PC-3 (cell line): ENCODE results near the gene ERVK3-1.

Experiments
- CTCF ChIP-seq: fragments of 300-600 bp; sonication (generic); conservative IDR thresholded peaks from 2 replicates; pipeline ENCODE4 v1.5.1; 2017; ENCODE audit warnings: antibody characterized with exemption, low read depth, mild to moderate bottlenecking, low read length
- EZH2 ChIP-seq: fragments of 300-600 bp; sonication (generic); IDR thresholded peaks from one replicate; pipeline ENCODE4 v1.6.1; 2017; ENCODE audit warnings: antibody characterized with exemption, mild to moderate bottlenecking, low read length; ENCODE audit not compliant: unreplicated experiment
- EZH2phosphoT487 ChIP-seq: fragments of 300-600 bp; sonication (generic); IDR thresholded peaks from 2 replicates; pipeline ENCODE4 v1.6.1; 2018; ENCODE audit warnings: mild to moderate bottlenecking, antibody characterized with exemption, low read length, borderline replicate concordance

DNA sequence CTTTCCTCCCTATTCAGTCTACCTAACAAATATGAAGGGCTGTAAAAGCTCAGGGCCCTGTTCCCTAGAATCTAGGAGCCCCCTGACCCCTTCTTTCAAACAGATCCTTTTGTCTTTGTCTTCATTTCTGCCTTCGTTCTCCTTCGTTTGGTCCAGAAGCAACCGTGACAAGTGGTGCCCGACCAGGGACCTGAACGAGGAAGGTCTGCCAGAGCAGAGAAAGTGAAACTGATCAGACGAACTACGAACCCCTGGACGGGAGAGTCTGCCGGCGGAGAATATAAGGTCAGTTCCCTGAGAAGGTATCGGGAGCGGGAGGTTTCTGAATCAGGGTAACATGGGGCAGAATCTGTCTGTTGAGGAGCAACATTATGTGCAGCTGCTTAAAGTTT, 751 bp downstream of the ERVK3-1 start:
- TF ChIP-seq CTCF, result no peak
- TF ChIP-seq EZH2, result no peak
- TF ChIP-seq EZH2phosphoT487, result no peak
